ENCODE measurements around the gene CALD1.

The CALD1 gene

DNA sequence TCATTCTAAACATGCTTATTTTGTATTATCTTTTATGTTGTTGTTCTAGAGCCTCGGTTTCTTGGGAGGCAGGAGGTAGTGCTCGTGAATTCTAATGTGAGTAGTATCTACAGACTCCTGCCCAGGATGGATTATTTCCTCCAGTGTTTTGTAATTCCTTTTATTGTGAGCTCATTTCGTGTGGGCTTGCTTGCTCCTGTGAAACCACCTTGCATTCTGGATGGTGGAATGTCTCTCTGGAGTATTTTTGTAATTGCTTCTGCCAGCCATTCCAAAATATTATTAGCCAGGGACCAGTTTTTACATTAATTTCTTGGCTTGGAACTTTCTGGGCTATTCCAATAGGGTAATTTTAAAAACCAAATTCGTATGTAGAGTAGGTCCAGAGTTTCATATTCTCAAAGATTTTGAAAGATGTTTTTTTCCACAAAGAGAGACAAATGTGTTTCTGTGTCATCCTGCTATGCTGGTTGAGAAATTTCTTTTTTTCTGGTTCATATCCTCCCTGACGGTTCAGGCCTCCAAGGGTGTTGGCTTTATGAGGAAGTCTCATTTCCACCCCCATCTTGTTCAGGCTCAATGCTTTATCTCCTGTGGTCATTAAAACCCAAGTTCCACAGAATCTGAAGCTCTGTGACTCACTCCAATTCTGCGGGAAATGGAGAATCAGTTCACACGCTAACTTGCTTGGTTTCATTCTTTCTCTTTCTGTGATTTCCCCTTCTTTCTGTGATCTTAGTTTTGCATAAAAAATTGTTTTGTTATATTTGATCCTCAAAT lies 41.7 kb upstream of the CALD1 start:
- no peak overlapping the region for H3K4me3 ChIP-seq (ENCODE audit: low read depth, low read length)
- in situ Hi-C loops (cut with HindIII; ENCODE audit: low sequenced_read_pairs) = no loop called here
- TF ChIP-seq, protein P1, sequence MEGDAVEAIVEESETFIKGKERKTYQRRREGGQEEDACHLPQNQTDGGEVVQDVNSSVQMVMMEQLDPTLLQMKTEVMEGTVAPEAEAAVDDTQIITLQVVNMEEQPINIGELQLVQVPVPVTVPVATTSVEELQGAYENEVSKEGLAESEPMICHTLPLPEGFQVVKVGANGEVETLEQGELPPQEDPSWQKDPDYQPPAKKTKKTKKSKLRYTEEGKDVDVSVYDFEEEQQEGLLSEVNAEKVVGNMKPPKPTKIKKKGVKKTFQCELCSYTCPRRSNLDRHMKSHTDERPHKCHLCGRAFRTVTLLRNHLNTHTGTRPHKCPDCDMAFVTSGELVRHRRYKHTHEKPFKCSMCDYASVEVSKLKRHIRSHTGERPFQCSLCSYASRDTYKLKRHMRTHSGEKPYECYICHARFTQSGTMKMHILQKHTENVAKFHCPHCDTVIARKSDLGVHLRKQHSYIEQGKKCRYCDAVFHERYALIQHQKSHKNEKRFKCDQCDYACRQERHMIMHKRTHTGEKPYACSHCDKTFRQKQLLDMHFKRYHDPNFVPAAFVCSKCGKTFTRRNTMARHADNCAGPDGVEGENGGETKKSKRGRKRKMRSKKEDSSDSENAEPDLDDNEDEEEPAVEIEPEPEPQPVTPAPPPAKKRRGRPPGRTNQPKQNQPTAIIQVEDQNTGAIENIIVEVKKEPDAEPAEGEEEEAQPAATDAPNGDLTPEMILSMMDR (IDR thresholded peaks at IDR 0.05; ENCODE audit: low read depth, low read length) = no peak
- DNase-seq (ENCODE audit: low read depth, low spot score) = peak; percentile 82

- TF ChIP-seq, protein P1 (IDR thresholded peaks at IDR 0.05; ENCODE audit: low read depth, low read length) = no peak
- DNase-seq (ENCODE audit: low read depth, low spot score) = no peak
- no peak overlapping the region for H3K4me3 ChIP-seq (ENCODE audit: low read depth, low read length)
- in situ Hi-C loops (cut with HindIII; ENCODE audit: low sequenced_read_pairs) = no loop called here
Measured at GRCh38 chr7:134739362-134739761, 40.1 kb upstream of the CALD1 start.

DNA sequence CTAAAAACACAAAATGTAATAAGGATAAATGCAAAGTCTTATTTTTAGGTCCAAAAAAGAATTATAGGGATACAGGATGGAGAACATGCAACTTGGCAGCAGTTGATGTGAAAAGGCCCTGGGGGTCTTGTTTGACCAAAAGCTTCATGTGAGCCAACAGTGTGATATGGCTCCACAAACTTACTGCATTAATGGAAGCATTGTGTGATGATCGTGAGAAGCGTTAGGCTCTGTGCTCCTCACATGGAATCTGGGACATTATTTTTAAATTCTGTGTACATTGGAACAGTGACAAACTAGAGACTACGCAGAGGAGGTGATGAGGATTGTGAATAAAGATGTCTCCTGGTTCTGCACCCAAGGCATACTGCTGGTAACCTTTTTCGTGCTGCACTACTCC lies 39.1 kb upstream of the CALD1 start:
- TF ChIP-seq, protein P1 (IDR thresholded peaks at IDR 0.05; ENCODE audit: low read depth, low read length) = no peak
- in situ Hi-C loops (cut with HindIII; ENCODE audit: low sequenced_read_pairs) = no loop called here
- no peak overlapping the region for H3K4me3 ChIP-seq (ENCODE audit: low read depth, low read length)
- no peak for DNase-seq (ENCODE audit: low read depth, low spot score)

DNA sequence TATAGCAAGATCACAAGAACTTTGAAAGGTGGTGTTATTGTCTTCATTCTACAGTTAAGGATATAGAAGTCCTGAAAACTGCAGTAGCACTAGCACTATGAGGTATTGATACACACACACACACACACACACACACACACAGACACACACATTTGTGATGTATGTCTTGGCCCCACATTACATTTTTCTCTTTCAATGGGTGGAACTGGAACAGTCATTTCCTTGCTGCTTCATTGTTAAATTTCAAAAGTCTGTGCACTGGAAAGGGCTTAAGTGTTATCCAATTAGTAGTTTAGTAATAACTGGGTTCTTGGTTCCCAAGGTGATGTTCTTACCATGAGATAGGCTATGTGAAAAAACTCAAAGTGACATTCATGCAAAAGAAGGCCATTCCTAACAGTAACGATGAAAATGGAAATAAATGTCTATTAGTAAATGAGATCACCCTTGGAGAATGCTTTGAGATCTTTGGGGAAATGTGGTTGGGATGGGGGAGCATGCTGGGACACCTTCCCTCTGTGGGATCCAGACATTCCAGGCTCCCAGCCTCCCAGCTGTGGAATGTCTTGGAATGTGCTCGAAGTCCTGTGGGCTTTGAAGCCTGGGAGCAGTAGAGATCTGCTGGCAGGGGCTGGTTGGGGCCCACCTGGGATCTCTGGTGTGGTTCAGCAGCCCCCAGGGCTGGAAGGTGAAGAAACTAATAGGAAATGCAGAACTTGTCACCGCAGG lies 37.4 kb upstream of the CALD1 start:
- no peak overlapping the region for H3K4me3 ChIP-seq (ENCODE audit: low read depth, low read length)
- in situ Hi-C loops (cut with HindIII; ENCODE audit: low sequenced_read_pairs) = no loop called here
- peak; percentile 83 for DNase-seq (ENCODE audit: low read depth, low spot score)
- TF ChIP-seq, protein P1 (IDR thresholded peaks at IDR 0.05; ENCODE audit: low read depth, low read length) = no peak

DNA sequence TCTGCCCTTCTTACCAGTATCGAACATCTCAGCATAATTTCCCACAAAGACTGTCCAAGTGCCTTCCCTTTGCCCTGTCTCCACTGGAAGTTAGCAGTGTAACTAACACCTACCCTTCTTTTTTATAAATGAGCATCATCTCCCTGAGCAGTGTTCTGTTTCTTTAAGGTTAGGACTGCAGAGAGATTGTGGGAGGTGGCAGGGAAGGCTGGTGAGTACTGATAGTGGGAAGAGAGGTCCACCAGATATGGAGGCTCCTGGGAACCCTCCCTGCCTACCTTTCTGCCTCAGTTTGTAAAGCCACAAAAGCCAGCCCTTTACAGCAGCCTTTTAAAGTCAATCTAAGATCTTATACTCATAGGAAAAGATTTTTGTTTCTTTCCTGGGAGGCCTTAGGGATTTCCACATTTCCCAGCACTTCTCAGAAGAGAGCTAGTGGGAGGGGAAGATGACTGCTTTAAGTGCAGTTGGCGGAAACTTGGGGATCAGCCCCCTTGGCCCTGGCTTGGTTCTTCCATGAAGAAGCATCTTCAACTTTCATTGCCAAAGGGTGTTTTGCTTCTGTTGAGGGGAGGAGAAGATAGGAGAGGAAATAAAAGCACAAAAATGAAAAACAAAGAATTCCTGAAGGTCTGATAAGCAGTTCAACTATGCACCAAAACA lies 36.6 kb upstream of the CALD1 start:
- in situ Hi-C loops (cut with HindIII; ENCODE audit: low sequenced_read_pairs) = no loop called here
- TF ChIP-seq, protein P1 (IDR thresholded peaks at IDR 0.05; ENCODE audit: low read depth, low read length) = no peak

DNA sequence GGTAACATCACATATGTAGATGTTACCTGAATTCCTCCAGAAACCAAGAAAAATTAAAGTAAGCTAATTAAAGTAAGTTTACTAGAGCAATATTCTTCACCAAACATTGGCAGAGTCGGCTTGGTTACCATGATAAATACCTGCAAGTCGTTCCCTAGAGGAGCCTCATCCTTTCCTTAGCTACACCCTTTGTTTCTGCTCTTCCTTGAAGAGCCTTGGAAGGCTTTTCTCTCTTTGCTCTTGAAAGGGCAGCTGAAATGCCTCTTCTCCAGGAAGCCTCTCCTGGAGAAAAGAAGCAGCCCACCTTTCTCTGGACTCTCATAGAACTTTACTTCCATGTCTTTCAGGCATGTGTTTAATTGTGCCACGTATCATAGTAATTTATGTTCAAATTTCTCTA lies 34.9 kb upstream of the CALD1 start:
- H3K4me3 ChIP-seq (ENCODE audit: low read depth, low read length) = no peak overlapping the region
- TF ChIP-seq, protein P1 (IDR thresholded peaks at IDR 0.05; ENCODE audit: low read depth, low read length) = no peak
- DNase-seq (ENCODE audit: low read depth, low spot score) = no peak
- in situ Hi-C loops (cut with HindIII; ENCODE audit: low sequenced_read_pairs) = no loop called here

More for the DNA sequence above, 36.6 kb upstream of the CALD1 start:
- no peak overlapping the region for H3K4me3 ChIP-seq (ENCODE audit: low read depth, low read length)
- DNase-seq (ENCODE audit: low read depth, low spot score) = no peak

Data from astrocyte of the spinal cord (primary cell).